Head of caudate nucleus (tissue), 42 donors: Measurements from ENCODE around the gene PTPN4.

ENCODE experiments used
- DNase-seq, 42 donors: peaks; one replicate each; pipeline versions ENCODE4 v3.0.0 to v3.0.0-alpha.2; 2020 to 2021; ENCODE audit warnings: mixed read lengths in 7 of 42
- intact Hi-C: fragments of 100-400 bp; cut with DNase I; formaldehyde crosslinking; loops from one replicate; pipeline ENCODE4 v1.15.0; 2022

PTPN4 gene

DNA sequence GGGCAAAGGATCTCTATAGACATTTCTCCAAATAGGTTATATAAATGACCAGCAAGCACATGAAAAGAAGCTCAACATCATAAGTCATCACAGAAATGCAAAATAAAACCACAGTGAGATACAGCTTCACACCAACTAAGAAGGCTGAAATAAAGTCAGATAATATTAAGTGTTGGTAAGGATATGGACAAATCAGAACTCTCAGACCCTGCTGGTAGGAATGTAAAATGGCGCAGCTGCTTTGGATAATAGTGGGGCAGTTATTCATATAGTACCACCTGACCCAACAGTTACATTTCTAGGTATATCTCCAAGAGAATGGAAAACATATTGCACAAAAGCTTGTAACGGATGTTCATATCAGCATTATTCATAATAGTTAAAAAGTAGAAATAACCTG, 267.2 kb downstream of the PTPN4 start:
- DNase-seq, result no peak
- intact Hi-C loops, result no loop called here

DNA sequence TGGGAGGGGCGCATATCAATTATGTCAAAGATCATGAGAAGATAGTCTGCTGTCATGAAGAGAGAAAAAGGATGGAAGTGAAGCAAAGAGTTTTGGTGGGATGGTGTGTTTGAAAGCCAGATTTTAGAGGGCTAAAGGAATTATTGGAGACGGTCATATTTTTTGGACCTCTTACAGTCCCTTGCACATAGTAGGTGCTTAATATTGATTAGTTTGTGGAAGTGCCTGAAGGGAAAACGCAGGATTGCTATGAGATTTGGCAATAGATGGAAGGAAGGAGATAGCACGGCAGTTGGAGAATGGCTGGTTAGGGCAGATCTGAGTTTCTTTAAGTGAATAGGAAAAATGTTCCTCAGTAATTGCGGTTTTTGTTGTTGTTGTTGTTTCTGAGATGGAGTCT, 269.1 kb downstream of the PTPN4 start:
- intact Hi-C loops, result no loop called here
- DNase-seq, result no peak

DNA sequence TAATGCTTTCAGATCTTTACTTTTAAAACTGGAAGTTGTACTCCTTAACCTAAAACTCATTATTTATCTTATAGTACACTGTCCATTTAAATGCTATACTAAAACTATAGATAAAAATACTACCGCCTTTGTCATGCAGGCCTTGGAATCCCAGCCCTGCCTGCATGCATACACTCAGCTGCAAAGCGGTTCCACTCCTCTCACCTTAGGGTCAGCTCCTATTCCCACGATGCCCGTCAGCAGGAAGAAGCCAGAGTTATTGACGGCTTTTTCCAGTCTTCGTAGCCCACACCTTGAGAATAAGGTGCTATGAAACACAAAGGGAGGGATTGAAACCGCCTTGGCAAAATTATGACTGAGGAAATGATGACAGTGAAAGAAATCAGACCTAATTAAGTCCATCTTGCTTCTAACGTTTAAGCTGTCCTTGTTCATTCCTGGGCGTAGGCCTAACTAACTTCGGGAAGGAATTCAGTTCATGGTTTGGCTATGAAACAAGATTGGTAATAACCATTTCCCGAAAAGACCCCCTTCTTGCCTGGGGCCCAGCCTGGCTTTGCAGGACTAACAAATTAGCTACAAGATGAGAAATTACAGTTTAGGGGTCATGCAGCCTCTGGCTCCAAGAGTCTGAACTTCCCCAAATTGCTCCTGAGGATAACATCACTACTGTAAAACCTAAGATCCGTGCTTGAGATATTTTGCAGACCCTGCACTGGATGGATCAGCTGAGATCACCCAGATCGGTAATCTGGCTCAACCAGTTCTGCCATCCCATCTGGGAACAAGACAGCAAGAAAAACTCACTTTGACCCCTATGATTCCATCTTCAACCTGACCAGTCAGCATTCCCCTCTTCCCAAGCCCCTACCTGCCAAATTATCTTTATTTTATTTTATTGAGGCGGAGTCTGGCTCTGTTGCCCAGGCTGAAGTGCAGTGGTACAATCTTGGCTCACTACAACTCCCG, 270.2 kb downstream of the PTPN4 start:
- DNase-seq, result no peak
- intact Hi-C loops, result no loop called here

DNA sequence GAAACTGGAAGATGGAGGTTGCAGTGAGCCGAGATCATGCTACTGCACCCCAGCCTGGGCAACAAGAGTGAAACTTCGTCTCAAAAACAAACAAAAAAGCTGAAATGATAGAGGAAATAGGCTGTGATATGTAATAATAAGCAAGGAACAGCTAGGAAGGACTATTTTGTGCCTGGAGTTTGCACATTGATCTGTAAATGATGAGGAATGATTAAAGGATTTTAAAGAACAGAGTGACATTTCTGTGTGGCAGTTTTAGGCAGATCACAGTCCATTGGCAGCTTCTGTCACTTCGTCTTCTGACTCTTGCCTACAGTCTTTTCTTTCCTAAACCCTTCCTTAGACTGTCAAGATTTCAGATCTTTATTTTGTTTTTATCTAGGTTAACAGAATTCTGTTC, 272.6 kb downstream of the PTPN4 start:
- intact Hi-C loops, result no loop called here
- DNase-seq, result no peak
